HUES48 (cell line): ENCODE results near the gene C1orf35.

ENCODE experiments used
- H3K27ac ChIP-seq: one replicate; pipeline ENCODE4 v1.7.0; 2013; ENCODE audit warnings: low read depth, low read length, inconsistent platforms
- H3K27me3 ChIP-seq: 2 replicates; pipeline ENCODE4 v1.6.1; 2013; ENCODE audit warnings: mild to moderate bottlenecking, low read length; ENCODE audit not compliant: control insufficient read depth, insufficient read depth
- H3K36me3 ChIP-seq: 2 replicates; pipeline ENCODE4 v1.6.1; 2013; ENCODE audit warnings: low read length; ENCODE audit not compliant: control insufficient read depth, insufficient read depth
- H3K4me1 ChIP-seq: 2 replicates; pipeline ENCODE4 v1.6.1; 2013; ENCODE audit warnings: mild to moderate bottlenecking, low read length; ENCODE audit not compliant: control insufficient read depth, insufficient read depth
- H3K4me3 ChIP-seq: 2 replicates; pipeline ENCODE4 v1.5.1; 2013; ENCODE audit warnings: mild to moderate bottlenecking, low read depth, low read length
- H3K9ac ChIP-seq: 2 replicates; pipeline ENCODE4 v1.6.1; 2013; ENCODE audit warnings: mild to moderate bottlenecking, low read depth, low read length, moderate library complexity
- H3K9me3 ChIP-seq: 2 replicates; pipeline ENCODE4 v1.6.1; 2013; ENCODE audit warnings: low read length; ENCODE audit not compliant: control insufficient read depth, insufficient read depth

C1orf35 gene

DNA sequence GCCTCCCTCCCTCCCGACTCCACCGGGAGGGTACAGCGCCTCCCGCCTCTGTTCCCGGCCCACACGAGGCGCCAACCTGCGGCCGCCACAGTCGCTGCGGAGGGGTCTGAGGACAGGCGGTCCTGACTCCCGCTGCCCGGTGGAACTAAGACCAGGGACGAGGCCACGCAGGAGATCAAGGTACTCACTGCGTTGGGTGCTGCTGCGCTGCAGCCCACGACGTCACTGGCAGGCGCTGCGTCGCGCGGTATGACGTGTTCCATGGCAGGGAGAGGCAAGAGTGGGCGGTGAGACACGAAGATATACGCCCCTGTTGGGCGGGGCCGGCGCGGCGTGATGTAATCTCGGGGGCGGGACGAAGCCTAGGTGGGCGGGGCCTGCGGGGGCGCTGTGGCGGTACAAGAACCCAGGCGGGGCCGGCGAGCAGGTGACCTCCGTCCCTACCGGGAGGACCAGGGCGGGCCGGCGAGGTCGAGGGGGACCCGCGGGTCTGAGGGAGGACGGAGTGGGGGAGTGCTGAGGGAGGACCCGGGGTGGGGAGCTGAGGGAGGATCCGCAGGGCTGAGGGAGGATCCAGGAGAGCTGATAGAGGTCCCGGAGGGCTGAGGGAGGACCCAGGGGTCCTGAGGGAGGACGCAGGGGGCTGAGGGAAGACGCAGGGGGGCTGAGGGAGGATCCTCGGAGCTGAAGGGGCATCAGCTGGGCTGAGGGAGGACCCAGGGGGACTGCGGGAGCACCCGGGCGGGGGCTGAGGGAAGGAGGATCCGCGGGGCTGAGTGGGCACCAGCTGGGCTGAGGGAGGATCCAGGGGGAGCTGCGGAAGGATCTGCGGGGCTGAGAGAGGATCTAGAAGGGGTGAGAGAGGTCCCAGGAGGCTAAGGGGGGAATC lies 6.2 kb upstream of the C1orf35 start, which contains the start of gene MRPL55:
TSS of gene MRPL55 (minus strand) at position 227 of the 889 bp plus-strand sequence. CDS start 1,039 bp downstream, outside the sequence.
- no peaks in the 10 kb centered on the region for H3K27me3 ChIP-seq
- H3K4me3 ChIP-seq: peak within 1 kb of the TSS; percentile 79
- no peaks in the 10 kb centered on the region for H3K9me3 ChIP-seq
- peak within 1 kb of the TSS; percentile 79 for H3K9ac ChIP-seq
- H3K4me1 ChIP-seq: peaks cover 3% of the 10 kb centered on the region; the same call in 1 of the 2 replicates
- peak within 1 kb of the TSS; percentile 39 for H3K27ac ChIP-seq
- peaks cover 22% of the 10 kb centered on the region for H3K36me3 ChIP-seq

DNA sequence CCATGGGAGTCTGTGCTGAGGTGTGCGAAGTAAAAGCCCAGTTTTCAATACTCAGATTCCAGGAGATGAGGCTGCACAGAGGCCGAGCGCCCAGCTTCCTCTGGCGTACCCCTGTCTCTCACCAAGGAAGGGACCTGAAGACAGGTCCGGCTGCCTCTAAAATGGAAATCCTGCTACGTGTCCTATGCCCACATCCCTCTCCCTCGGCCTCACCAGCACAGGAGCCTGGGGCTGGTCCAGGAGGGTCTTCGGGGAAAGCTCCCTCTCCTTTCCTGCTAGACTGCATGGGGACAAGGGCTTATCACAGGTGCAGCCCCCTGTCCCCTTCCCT lies 5.6 kb upstream of the C1orf35 start:
- peaks cover 22% of the 10 kb centered on the region for H3K36me3 ChIP-seq
- H3K27ac ChIP-seq: peak overlapping the region; percentile 39
- H3K9ac ChIP-seq: peak overlapping the region; percentile 79
- peak overlapping the region; percentile 79 for H3K4me3 ChIP-seq
- H3K27me3 ChIP-seq: no peaks in the 10 kb centered on the region
- H3K4me1 ChIP-seq: peaks cover 3% of the 10 kb centered on the region; the same call in 1 of the 2 replicates
- H3K9me3 ChIP-seq: no peaks in the 10 kb centered on the region

DNA sequence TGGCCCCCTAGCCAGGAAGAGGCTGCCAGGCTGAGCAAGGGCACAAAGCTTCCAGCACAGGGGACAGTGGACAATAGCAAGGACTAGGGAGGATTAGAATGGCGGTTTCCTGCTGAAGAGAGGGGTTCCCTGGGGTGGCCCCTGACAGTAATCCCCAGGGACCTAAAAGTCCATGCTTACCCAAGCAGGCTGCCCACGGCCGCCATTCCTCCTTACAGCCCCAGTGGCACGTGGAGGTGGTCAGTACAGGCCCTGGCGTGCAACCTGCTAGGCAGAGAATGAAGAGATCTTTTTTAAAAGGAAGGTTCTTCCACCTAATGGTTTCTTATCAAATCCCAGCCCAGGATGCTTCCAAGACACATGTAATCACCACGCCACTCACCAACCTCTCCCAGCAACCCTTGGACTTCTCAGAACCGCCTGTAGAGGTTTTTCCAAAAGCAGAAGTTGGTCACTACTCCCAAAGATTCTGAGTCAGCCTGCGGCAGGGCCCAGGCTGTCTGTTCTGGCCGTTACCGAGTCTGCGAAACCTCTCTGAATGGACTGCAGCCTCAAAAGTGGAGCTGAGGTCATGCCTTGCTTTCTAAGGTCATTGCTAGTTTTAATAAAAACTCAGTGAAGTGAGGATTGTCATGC lies 5.0 kb upstream of the C1orf35 start:
- Histone ChIP-seq H3K9ac (peak overlapping the region; percentile 79; the same call in 1 of the 2 replicates), H3K27me3 (no peaks in the 10 kb centered on the region), H3K27ac (no peak overlapping the region), H3K4me3 (peak overlapping the region; percentile 79), H3K9me3 (no peaks in the 10 kb centered on the region), H3K36me3 (peaks cover 22% of the 10 kb centered on the region), H3K4me1 (peaks cover 3% of the 10 kb centered on the region; the same call in 1 of the 2 replicates)

DNA sequence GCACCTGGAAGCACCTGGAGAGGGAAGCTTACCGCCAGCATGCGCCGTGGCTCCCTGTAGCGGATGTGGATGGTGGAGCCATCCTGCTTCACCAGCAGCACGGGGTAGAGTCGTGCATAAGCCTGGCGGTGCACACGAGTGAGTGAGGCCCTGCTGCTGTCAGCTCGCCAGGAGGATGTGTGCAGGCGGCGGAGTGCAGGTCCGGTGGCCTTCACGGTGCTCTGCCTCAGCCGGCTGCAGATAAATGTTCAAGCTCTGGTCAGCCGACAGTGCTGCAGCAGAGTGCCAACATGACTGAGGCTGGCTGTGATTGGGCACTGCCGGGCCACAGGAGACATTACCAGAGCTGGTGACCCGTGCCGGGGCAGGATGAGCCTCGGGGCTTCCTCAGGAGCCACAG lies 4.5 kb upstream of the C1orf35 start:
- Histone ChIP-seq H3K9ac (no peak overlapping the region), H3K4me1 (peaks cover 3% of the 10 kb centered on the region; the same call in 1 of the 2 replicates), H3K27ac (no peak overlapping the region), H3K27me3 (no peaks in the 10 kb centered on the region), H3K9me3 (no peaks in the 10 kb centered on the region), H3K4me3 (no peak overlapping the region), H3K36me3 (peaks cover 22% of the 10 kb centered on the region)

DNA sequence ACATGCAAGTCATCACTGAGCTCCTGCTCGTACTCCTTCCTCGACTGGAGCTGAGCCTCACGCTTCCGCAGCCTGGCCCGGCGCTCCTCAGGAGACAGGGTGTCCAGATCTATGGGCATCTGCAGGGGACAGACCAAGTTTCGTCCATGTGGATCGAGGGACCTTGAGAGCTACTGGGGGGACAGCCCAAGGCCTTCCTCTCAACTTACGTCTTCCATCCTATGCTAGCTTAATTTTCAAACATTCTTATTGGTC lies 3.6 kb upstream of the C1orf35 start:
- H3K9ac ChIP-seq: no peak overlapping the region
- H3K27me3 ChIP-seq: no peaks in the 10 kb centered on the region
- H3K36me3 ChIP-seq: peaks cover 22% of the 10 kb centered on the region
- peaks cover 3% of the 10 kb centered on the region; the same call in 1 of the 2 replicates for H3K4me1 ChIP-seq
- H3K27ac ChIP-seq: no peak overlapping the region
- H3K4me3 ChIP-seq: no peak overlapping the region
- no peaks in the 10 kb centered on the region for H3K9me3 ChIP-seq

DNA sequence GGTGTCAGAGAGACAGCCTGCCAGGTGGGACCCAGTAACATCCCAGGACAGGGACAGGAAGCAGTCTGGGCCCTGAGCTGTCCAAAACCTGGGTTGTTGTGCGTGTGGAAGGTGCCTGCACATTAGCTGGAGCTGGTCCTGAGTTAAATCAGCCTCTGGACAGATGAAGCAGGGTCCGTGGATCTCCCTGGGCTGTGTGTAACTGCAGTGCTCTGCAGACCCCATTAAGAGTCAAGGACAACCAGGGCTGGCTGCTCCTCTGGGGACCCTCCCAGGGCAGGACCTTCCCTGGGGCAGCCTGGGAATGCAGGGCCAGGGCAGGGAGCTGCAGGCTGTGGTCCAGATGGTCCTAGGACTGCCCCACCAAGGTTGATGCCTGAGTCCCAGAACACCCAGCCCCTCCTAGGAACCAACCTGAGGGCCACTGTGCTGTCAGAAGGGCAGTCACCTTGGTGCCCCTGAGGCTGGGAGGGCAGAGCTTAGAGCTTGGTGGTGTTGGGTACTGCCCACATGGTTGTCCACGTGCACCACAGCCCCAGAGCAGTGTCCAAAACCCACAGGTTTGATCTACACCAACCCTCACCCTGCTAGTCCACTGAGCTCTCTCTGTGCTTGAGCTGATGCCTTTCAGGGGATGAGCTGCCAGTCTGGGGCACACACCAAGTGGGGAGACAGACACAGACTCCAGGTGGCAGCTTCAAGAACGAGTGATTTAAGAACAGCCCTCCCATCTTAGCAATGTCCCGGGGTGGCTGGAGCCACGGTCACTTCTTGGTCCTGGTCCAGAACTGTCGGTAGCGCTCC lies 3.1 kb upstream of the C1orf35 start:
- Histone ChIP-seq H3K27me3 (no peaks in the 10 kb centered on the region), H3K9ac (no peak overlapping the region), H3K36me3 (peaks cover 24% of the 10 kb centered on the region), H3K9me3 (no peaks in the 10 kb centered on the region), H3K4me1 (peaks cover 3% of the 10 kb centered on the region; the same call in 1 of the 2 replicates), H3K27ac (no peak overlapping the region), H3K4me3 (no peak overlapping the region)

DNA sequence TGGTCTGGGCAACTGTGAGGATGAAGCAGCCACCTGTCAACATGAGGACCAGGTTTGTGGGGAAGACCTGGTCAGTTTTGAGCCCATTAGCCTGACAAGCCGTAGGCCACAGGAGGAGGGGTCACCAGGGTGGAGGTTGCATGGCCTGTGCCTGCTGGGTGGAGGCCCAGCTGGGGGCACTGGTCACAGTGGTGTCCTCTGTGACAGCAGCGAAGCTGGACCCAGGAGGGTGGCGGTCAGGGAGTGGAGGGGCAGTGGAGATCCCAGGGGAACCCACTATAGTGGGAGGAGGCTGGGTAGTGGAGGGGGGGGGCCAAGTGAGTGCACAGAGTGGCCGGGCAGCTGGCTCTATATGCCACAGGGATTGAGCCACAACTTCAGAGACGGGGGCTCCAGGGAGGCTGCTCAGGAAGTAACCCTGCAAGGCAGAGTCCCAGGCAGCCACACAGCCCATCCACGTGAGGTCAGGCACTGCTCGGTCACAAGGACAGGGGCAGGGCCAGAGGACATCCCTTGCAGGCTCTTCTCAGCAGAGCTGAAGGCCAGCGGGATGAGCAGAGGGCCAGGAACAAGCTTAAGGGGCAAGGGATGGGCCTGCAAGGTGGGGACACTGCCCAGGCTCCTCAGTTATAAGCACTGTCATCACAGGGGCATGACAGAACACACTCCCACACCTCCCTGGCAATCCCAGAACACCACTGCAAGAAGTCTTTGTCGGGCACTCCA lies 2.3 kb upstream of the C1orf35 start:
- peaks cover 3% of the 10 kb centered on the region; the same call in 1 of the 2 replicates for H3K4me1 ChIP-seq
- H3K9ac ChIP-seq: no peak overlapping the region

DNA sequence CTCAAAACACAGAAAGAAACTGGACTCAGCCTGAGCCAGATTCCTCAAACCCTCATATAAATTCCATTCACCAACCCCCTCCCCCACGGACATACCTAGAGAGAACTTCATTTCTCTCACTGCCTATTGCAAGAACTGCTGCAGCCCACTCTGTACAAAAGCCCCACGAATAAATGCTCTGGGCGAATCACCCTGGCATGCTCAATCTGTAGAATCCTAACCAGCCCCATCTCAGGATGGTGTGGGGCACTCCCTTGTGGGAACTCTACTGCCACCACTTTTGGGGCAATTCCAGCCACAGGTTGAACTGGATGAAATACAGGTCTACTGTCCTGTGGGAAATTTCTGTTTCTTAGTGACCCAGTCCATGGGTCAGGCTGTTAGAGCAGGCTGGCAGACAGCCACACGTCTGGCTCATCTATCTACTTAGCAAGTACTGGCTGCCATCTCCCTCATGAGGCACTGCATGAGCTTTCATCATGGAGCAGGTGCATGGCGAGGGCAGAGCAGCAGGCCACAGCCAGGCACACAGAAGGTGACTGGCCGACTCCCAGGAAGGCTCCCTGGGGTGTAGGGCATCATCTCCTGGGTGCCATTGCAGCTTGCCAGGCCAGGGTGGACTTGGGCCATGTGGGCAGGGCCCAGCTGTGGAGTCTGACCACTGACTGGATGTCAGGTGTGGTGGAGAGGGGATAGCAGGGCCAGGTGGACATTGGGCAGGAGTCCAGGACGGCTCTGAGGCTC lies 1.6 kb upstream of the C1orf35 start:
- no peaks in the 10 kb centered on the region for H3K27me3 ChIP-seq
- no peaks in the 10 kb centered on the region for H3K9me3 ChIP-seq
- H3K4me3 ChIP-seq: no peak overlapping the region
- H3K27ac ChIP-seq: no peak overlapping the region
- no peak overlapping the region for H3K9ac ChIP-seq
- peaks cover 3% of the 10 kb centered on the region; the same call in 1 of the 2 replicates for H3K4me1 ChIP-seq
- H3K36me3 ChIP-seq: peaks cover 37% of the 10 kb centered on the region

More for the DNA sequence above, 2.3 kb upstream of the C1orf35 start:
- Histone ChIP-seq H3K4me3 (no peak overlapping the region), H3K36me3 (peaks cover 31% of the 10 kb centered on the region), H3K27me3 (no peaks in the 10 kb centered on the region), H3K9me3 (no peaks in the 10 kb centered on the region), H3K27ac (no peak overlapping the region)

DNA sequence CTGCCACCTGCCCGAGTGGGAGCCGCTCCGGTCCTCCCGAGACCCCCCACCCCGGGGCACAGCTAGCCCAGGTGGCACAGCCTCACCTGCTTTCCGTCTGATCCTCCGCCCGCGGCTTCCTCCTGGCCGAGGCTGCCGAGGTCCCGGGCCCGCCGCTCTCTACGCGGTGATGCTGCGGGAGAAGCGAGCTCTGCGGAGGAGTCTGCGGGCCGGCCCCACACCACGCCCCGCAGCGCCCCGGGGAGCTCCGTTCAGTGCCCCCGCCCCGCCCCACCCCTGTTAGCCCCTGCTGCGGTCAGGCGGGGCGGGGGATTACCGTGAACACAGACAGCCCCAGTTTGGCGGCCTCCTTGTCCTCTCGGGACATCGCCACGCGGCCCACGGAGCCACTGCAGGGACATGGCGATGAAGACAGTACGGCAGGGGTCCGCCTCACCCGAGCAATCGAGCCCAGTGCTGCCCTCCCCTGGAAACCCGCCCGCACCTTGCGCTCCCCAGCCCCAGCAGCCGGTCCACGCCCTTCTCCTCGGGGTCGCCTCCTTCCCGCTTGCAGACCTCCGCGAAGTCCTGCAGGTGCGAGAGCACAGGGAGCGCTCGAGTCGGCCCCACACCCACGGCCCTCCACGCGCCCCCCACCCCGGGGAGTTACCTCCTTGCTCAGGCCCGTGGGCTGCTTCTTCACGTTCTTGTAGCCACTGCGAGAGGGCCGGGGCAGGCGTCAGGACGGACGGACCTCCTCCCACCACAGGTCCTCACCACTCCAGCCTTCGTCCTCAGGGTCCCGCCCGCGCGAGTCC lies 933 bp downstream of the C1orf35 start:
- H3K27me3 ChIP-seq: no peaks in the 10 kb centered on the region
- peak overlapping the region; percentile 81 for H3K4me3 ChIP-seq
- H3K36me3 ChIP-seq: peaks cover 56% of the 10 kb centered on the region
- no peaks in the 10 kb centered on the region for H3K4me1 ChIP-seq
- no peak overlapping the region for H3K27ac ChIP-seq
- no peaks in the 10 kb centered on the region for H3K9me3 ChIP-seq
- no peak overlapping the region for H3K9ac ChIP-seq
